ENCODE data around the gene PHACTR1.

DNA sequence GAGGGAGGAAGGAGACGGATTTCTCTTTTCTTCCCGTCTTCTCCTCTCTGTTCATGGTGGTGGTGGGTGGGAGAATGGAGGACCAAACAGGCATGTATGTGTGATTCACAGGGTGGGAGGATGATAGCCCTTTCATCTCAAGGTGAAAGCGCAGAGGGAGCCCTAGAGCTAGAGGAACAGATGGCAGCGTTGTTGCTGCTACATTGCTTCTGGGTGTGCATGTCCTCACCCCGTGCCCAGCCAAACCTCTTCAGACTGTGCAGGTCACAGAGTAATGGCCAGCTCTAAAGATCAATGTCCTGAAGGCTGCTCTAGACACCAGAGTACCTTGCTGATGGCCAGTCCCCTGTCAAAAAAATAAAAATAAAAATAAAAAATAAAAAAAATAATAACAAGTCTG, 310.0 kb downstream of the PHACTR1 start:
- TF ChIP-seq, protein P1, sequence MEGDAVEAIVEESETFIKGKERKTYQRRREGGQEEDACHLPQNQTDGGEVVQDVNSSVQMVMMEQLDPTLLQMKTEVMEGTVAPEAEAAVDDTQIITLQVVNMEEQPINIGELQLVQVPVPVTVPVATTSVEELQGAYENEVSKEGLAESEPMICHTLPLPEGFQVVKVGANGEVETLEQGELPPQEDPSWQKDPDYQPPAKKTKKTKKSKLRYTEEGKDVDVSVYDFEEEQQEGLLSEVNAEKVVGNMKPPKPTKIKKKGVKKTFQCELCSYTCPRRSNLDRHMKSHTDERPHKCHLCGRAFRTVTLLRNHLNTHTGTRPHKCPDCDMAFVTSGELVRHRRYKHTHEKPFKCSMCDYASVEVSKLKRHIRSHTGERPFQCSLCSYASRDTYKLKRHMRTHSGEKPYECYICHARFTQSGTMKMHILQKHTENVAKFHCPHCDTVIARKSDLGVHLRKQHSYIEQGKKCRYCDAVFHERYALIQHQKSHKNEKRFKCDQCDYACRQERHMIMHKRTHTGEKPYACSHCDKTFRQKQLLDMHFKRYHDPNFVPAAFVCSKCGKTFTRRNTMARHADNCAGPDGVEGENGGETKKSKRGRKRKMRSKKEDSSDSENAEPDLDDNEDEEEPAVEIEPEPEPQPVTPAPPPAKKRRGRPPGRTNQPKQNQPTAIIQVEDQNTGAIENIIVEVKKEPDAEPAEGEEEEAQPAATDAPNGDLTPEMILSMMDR (IDR thresholded peaks at IDR 0.05) = no peak
- TF ChIP-seq POLR2A (IDR thresholded peaks at IDR 0.05) = no peak
